Mesendoderm (in vitro differentiated cells): ENCODE measurements around the gene KIF9.
"Not testable (repeated sequence)": the region's sequence is repeated elsewhere in the genome, so short reads cannot be mapped to it uniquely, and the experiment has no call there.

Experiments used
- DNase-seq: peaks from one replicate; pipeline ENCODE4 v3.0.0; 2013
- H2AK5ac ChIP-seq: 2 replicates; pipeline ENCODE4 v1.6.1; 2013; ENCODE audit warnings: low read length, inconsistent platforms
- H2BK120ac ChIP-seq: 2 replicates; pipeline ENCODE4 v1.6.1; 2013; ENCODE audit warnings: low read depth, mild to moderate bottlenecking, low read length, moderate library complexity, mixed read lengths
- H2BK15ac ChIP-seq: replicated peaks from 2 replicates; pipeline ENCODE4 v1.6.1; 2013; ENCODE audit warnings: low read depth, mild to moderate bottlenecking, moderate library complexity
- H2BK5ac ChIP-seq: 2 replicates; pipeline ENCODE4 v1.6.1; 2013; ENCODE audit warnings: low read length, inconsistent platforms
- H3K18ac ChIP-seq: 2 replicates; pipeline ENCODE4 v1.6.1; 2013; ENCODE audit warnings: mild to moderate bottlenecking, low read length, mixed read lengths
- H3K23ac ChIP-seq: one replicate; pipeline ENCODE4 v1.6.1; 2013; ENCODE audit warnings: low read length
- H3K27ac ChIP-seq: 2 replicates; pipeline ENCODE4 v1.5.1; 2013; ENCODE audit warnings: low read depth, mild to moderate bottlenecking, inconsistent platforms, low read length, moderate library complexity
- H3K27me3 ChIP-seq: 2 replicates; pipeline ENCODE4 v1.6.1; 2013; ENCODE audit warnings: low read length, control low read depth, mild to moderate bottlenecking, inconsistent platforms; ENCODE audit not compliant: insufficient read depth, poor library complexity
- H3K36me3 ChIP-seq: 2 replicates; pipeline ENCODE4 v1.6.1; 2013; ENCODE audit warnings: low read length, inconsistent platforms; ENCODE audit not compliant: control insufficient read depth, insufficient read depth
- H3K4ac ChIP-seq: one replicate; pipeline ENCODE4 v1.6.1; 2013; ENCODE audit warnings: low read depth, mild to moderate bottlenecking, low read length, moderate library complexity
- H3K4me1 ChIP-seq: 2 replicates; pipeline ENCODE4 v1.6.1; 2013; ENCODE audit warnings: low read depth, low read length, inconsistent platforms; ENCODE audit not compliant: control insufficient read depth
- H3K4me2 ChIP-seq: 2 replicates; pipeline ENCODE4 v1.6.1; 2013; ENCODE audit warnings: low read length
- H3K4me3 ChIP-seq: 2 replicates; pipeline ENCODE4 v1.5.1; 2013; ENCODE audit warnings: mild to moderate bottlenecking, low read length
- H3K56ac ChIP-seq: one replicate; pipeline ENCODE4 v1.6.1; 2013; ENCODE audit warnings: low read length
- H3K79me1 ChIP-seq: 2 replicates; pipeline ENCODE4 v1.6.1; 2013; ENCODE audit warnings: low read length, inconsistent platforms
- H3K79me2 ChIP-seq: 2 replicates; pipeline ENCODE4 v1.6.1; 2013; ENCODE audit warnings: mild to moderate bottlenecking, low read length; ENCODE audit not compliant: control insufficient read depth, insufficient read depth
- H3K9ac ChIP-seq: 2 replicates; pipeline ENCODE4 v1.6.1; 2013; ENCODE audit warnings: low read length, inconsistent platforms
- H4K5ac ChIP-seq: one replicate; pipeline ENCODE4 v1.6.1; 2013; ENCODE audit warnings: low read length
- H4K8ac ChIP-seq: one replicate; pipeline ENCODE4 v1.6.1; 2013; ENCODE audit warnings: low read depth, mild to moderate bottlenecking, control low read depth, low read length, moderate library complexity
- WGBS: extraction: QIAGEN DNeasy Blood & Tissue Kit; methylation state at CpG from one replicate; pipeline ENCODE4 v1.1.7; 2013; ENCODE audit warnings: low lambda C conversion rate, missing lambda C conversion rate; ENCODE audit not compliant: insufficient coverage; ENCODE audit errors: extremely low coverage; 5-methylcytosine and 5-hydroxymethylcytosine counted together

The KIF9 gene

GRCh38 chr3:47210863-47211405 lies 71.7 kb downstream of the KIF9 start:
- no peak for DNase-seq
- H3K56ac ChIP-seq, result no peak overlapping the region
- H3K27me3 ChIP-seq, result no peaks in the 10 kb centered on the region
- no peak overlapping the region for H3K23ac ChIP-seq
- H3K4me2 ChIP-seq, result no peak overlapping the region
- H4K8ac ChIP-seq, result no peak overlapping the region
- no peaks in the 10 kb centered on the region for H3K36me3 ChIP-seq
- no peak overlapping the region for H3K4me3 ChIP-seq
- H2BK120ac ChIP-seq, result no peak overlapping the region
- no peak overlapping the region for H2BK15ac ChIP-seq
- H2BK5ac ChIP-seq, result no peak overlapping the region
- no peak overlapping the region for H3K4ac ChIP-seq
- H3K27ac ChIP-seq, result no peak overlapping the region
- no peaks in the 10 kb centered on the region for H3K79me1 ChIP-seq
- H3K9ac ChIP-seq, result no peak overlapping the region
- H2AK5ac ChIP-seq, result no peak overlapping the region
- H3K18ac ChIP-seq, result no peak overlapping the region
- H4K5ac ChIP-seq, result no peak overlapping the region
- no CpG with 5 or more reads among the region's 3 CpGs for WGBS
- no peaks in the 10 kb centered on the region for H3K79me2 ChIP-seq
- H3K4me1 ChIP-seq, result no peaks in the 10 kb centered on the region

- H4K8ac ChIP-seq, H3K23ac ChIP-seq, H3K4me1 ChIP-seq, H3K18ac ChIP-seq, H3K4me3 ChIP-seq, H2AK5ac ChIP-seq, H3K4ac ChIP-seq, H3K79me2 ChIP-seq, H2BK5ac ChIP-seq, H3K4me2 ChIP-seq, H3K27ac ChIP-seq, DNase-seq, H4K5ac ChIP-seq, H3K36me3 ChIP-seq, H2BK120ac ChIP-seq, H3K9ac ChIP-seq, H2BK15ac ChIP-seq, H3K79me1 ChIP-seq, H3K27me3 ChIP-seq, H3K56ac ChIP-seq: not testable (repeated sequence)
- no CpG with 5 or more reads among the region's 5 CpGs for WGBS
Observed at GRCh38 chr3:47206022-47206421, 76.6 kb downstream of the KIF9 start.

GRCh38 chr3:47204875-47205274 lies 77.7 kb downstream of the KIF9 start:
- Histone ChIP-seq H3K79me1 (no peaks in the 10 kb centered on the region), H3K4ac (no peak overlapping the region), H3K27ac (no peak overlapping the region), H2BK120ac (no peak overlapping the region), H3K23ac (no peak overlapping the region), H3K27me3 (no peaks in the 10 kb centered on the region), H2BK5ac (no peak overlapping the region), H3K79me2 (no peaks in the 10 kb centered on the region), H4K8ac (no peak overlapping the region), H4K5ac (no peak overlapping the region), H3K9ac (no peak overlapping the region), H2BK15ac (no peak overlapping the region), H3K4me3 (no peak overlapping the region), H3K36me3 (no peaks in the 10 kb centered on the region), H3K56ac (no peak overlapping the region), H3K18ac (no peak overlapping the region), H2AK5ac (no peak overlapping the region), H3K4me1 (no peaks in the 10 kb centered on the region), H3K4me2 (no peak overlapping the region)
- no peak for DNase-seq

- H3K36me3 ChIP-seq, result no peaks in the 10 kb centered on the region
- no CpG with 5 or more reads among the region's 3 CpGs for WGBS
- DNase-seq, result no peak
- no peak overlapping the region for H3K56ac ChIP-seq
- H3K18ac ChIP-seq, result no peak overlapping the region
- no peak overlapping the region for H3K27ac ChIP-seq
- H3K27me3 ChIP-seq, result no peaks in the 10 kb centered on the region
- H2BK15ac ChIP-seq, result no peak overlapping the region
- no peak overlapping the region for H3K23ac ChIP-seq
- no peak overlapping the region for H2AK5ac ChIP-seq
- H4K5ac ChIP-seq, result no peak overlapping the region
- H3K4me1 ChIP-seq, result no peaks in the 10 kb centered on the region
- no peak overlapping the region for H2BK120ac ChIP-seq
- H3K4ac ChIP-seq, result no peak overlapping the region
- no peaks in the 10 kb centered on the region for H3K79me1 ChIP-seq
- no peak overlapping the region for H2BK5ac ChIP-seq
- no peaks in the 10 kb centered on the region for H3K79me2 ChIP-seq
- no peak overlapping the region for H3K4me3 ChIP-seq
- H3K9ac ChIP-seq, result no peak overlapping the region
- no peak overlapping the region for H4K8ac ChIP-seq
- no peak overlapping the region for H3K4me2 ChIP-seq
Observed at GRCh38 chr3:47202542-47202941, 80.1 kb downstream of the KIF9 start.

- H3K4ac ChIP-seq, result no peak overlapping the region
- H3K4me1 ChIP-seq, result no peaks in the 10 kb centered on the region
- H3K79me1 ChIP-seq, result no peaks in the 10 kb centered on the region
- H2AK5ac ChIP-seq, result no peak overlapping the region
- H3K27me3 ChIP-seq, result no peaks in the 10 kb centered on the region
- no peak for DNase-seq
- no peak overlapping the region for H4K5ac ChIP-seq
- no peak overlapping the region for H3K23ac ChIP-seq
- H3K9ac ChIP-seq, result no peak overlapping the region
- H3K36me3 ChIP-seq, result no peaks in the 10 kb centered on the region
- H2BK120ac ChIP-seq, result no peak overlapping the region
- no peaks in the 10 kb centered on the region for H3K79me2 ChIP-seq
- no peak overlapping the region for H3K4me2 ChIP-seq
- H3K56ac ChIP-seq, result no peak overlapping the region
- no peak overlapping the region for H2BK5ac ChIP-seq
- H3K4me3 ChIP-seq, result no peak overlapping the region
- no CpG with 5 or more reads among the region's 3 CpGs for WGBS
- H3K18ac ChIP-seq, result no peak overlapping the region
- no peak overlapping the region for H3K27ac ChIP-seq
- H2BK15ac ChIP-seq, result no peak overlapping the region
- no peak overlapping the region for H4K8ac ChIP-seq
Observed at GRCh38 chr3:47197287-47197686, 85.3 kb downstream of the KIF9 start.

- H3K27me3 ChIP-seq, result no peaks in the 10 kb centered on the region
- H3K9ac ChIP-seq, result no peak overlapping the region
- H3K18ac ChIP-seq, result no peak overlapping the region
- no peak overlapping the region for H4K5ac ChIP-seq
- no peak overlapping the region for H4K8ac ChIP-seq
- H3K4me3 ChIP-seq, result no peak overlapping the region
- H2BK120ac ChIP-seq, result no peak overlapping the region
- no peak overlapping the region for H2AK5ac ChIP-seq
- no peak overlapping the region for H2BK15ac ChIP-seq
- H2BK5ac ChIP-seq, result no peak overlapping the region
- WGBS, result no CpG with 5 or more reads among the region's 2 CpGs
- no peak overlapping the region for H3K27ac ChIP-seq
- no peak for DNase-seq
- H3K23ac ChIP-seq, result no peak overlapping the region
- no peak overlapping the region for H3K56ac ChIP-seq
- no peaks in the 10 kb centered on the region for H3K36me3 ChIP-seq
- H3K4me1 ChIP-seq, result no peaks in the 10 kb centered on the region
- H3K4me2 ChIP-seq, result no peak overlapping the region
- no peak overlapping the region for H3K4ac ChIP-seq
- H3K79me1 ChIP-seq, result no peaks in the 10 kb centered on the region
- H3K79me2 ChIP-seq, result no peaks in the 10 kb centered on the region
Observed at GRCh38 chr3:47194994-47195393, 87.6 kb downstream of the KIF9 start.
